Measurements from ENCODE around the gene PCDHA12.

GRCh38 chr5:140833993-140834392, 41.1 kb upstream of the PCDHA12 start, which contains the start of gene PCDHA7:
- TF ChIP-seq CTCF (conservative IDR thresholded peaks at IDR 0.05 in 1 of 2, IDR thresholded peaks at IDR 0.05 in 1 of 2; ENCODE audit: extremely low read depth in 1 of 2, insufficient read depth in 1 of 2, low read depth in 1 of 2, low read length in 2 of 2) = no peak
- no peak for TF ChIP-seq EZH2 (IDR thresholded peaks at IDR 0.05; ENCODE audit: borderline replicate concordance, low read length)
